Tibial artery (tissue), 4 donors: Measurements from ENCODE around the gene ETS1.

ENCODE experiments used
- DNase-seq, 2 donors: peaks; one replicate each; pipeline ENCODE4 v3.0.0-alpha.2; 2019
- H3K27ac ChIP-seq, 2 donors: fragments of 200-600 bp; sonication (generic) in 1 of 2; 1 replicate in 1 of 2; 2 replicates in 1 of 2; pipeline ENCODE4 v1.5.1; 2018 to 2019; ENCODE audit warnings: mild to moderate bottlenecking in 1 of 2
- H3K27me3 ChIP-seq, 2 donors: fragments of 200-600 bp; sonication (generic) in 1 of 2; one replicate each; pipeline versions ENCODE4 v1.5.1 to v1.6.0; 2016 to 2019
- H3K36me3 ChIP-seq, 3 donors: fragments of 200-600 bp; sonication (generic) in 2 of 3; one replicate each; pipeline ENCODE4 v1.5.1; 2016 to 2019; ENCODE audit warnings: mild to moderate bottlenecking in 2 of 3
- H3K4me1 ChIP-seq, 4 donors: fragments of 200-600 bp; sonication (generic) in 2 of 4; 1 replicate in 3 of 4; 2 replicates in 1 of 4; pipeline ENCODE4 v1.5.1; 2016 to 2019
- H3K4me3 ChIP-seq, 2 donors: fragments of 200-600 bp; sonication (generic) in 1 of 2; 1 replicate in 1 of 2; 2 replicates in 1 of 2; pipeline ENCODE4 v1.5.1; 2018 to 2019; ENCODE audit warnings: mild to moderate bottlenecking in 2 of 2
- H3K9me3 ChIP-seq, 3 donors: fragments of 200-600 bp; sonication (generic) in 1 of 3; one replicate each; pipeline ENCODE4 v1.5.1; 2016 to 2019
- CTCF ChIP-seq, 2 experiments: fragments of 200-600 bp in 1 of 2; fragments of 450-650 bp in 1 of 2; IDR thresholded peaks; one replicate each; pipeline ENCODE4 v1.5.1; 2017 to 2019; ENCODE audit warnings: antibody characterized with exemption in 2 of 2, mild to moderate bottlenecking in 1 of 2, moderate library complexity in 1 of 2
- intact Hi-C: fragments of 100-400 bp; cut with DNase I; formaldehyde crosslinking; loops from one replicate; pipeline ENCODE4 v1.15.0; 2023; ENCODE audit warnings: low total_unique reads

The ETS1 gene

GRCh38 chr11:128483211-128483788 is 104.1 kb downstream of the ETS1 start:
- H3K27ac ChIP-seq, result peak overlapping the region; percentile 52 to 55
- H3K9me3 ChIP-seq, result no peaks in the 10 kb centered on the region
- intact Hi-C loops, result no loop called here
- peaks cover 0 to 56% (median 24%) of the 10 kb centered on the region in 4 donors for H3K4me1 ChIP-seq
- no peak for DNase-seq
- no peak overlapping the region for H3K4me3 ChIP-seq
- no peaks in the 10 kb centered on the region for H3K27me3 ChIP-seq
- no peak for TF ChIP-seq CTCF (IDR thresholded peaks at IDR 0.05)
- peaks cover 40 to 60% (median 57%) of the 10 kb centered on the region in 3 donors for H3K36me3 ChIP-seq

GRCh38 chr11:128482512-128483191 is 104.7 kb downstream of the ETS1 start:
- peak; percentile 65 to 84 for DNase-seq
- peaks cover 0 to 51% (median 22%) of the 10 kb centered on the region in 4 donors for H3K4me1 ChIP-seq
- peak overlapping the region; percentile 52 to 55 for H3K27ac ChIP-seq
- H3K4me3 ChIP-seq, result no peak overlapping the region
- peaks cover 35 to 54% (median 53%) of the 10 kb centered on the region in 3 donors for H3K36me3 ChIP-seq
- intact Hi-C loops, result no loop called here
- H3K27me3 ChIP-seq, result no peaks in the 10 kb centered on the region
- TF ChIP-seq CTCF (IDR thresholded peaks at IDR 0.05), result no peak
- H3K9me3 ChIP-seq, result no peaks in the 10 kb centered on the region

- H3K4me3 ChIP-seq, result no peak overlapping the region
- intact Hi-C loops, result no loop called here
Measured at GRCh38 chr11:128482092-128482491, 105.3 kb downstream of the ETS1 start.

GRCh38 chr11:128481135-128481534 is 106.2 kb downstream of the ETS1 start:
- H3K4me1 ChIP-seq, result peaks cover 0 to 51% (median 24%) of the 10 kb centered on the region in 4 donors
- H3K4me3 ChIP-seq, result no peak overlapping the region
- H3K9me3 ChIP-seq, result no peaks in the 10 kb centered on the region
- H3K27me3 ChIP-seq, result no peaks in the 10 kb centered on the region
- DNase-seq, result no peak
- H3K27ac ChIP-seq, result peak overlapping the region; percentile 52 to 65
- TF ChIP-seq CTCF (IDR thresholded peaks at IDR 0.05), result peak in 1 of 2 experiments; percentile 6
- intact Hi-C loops, result no loop called here
- peaks cover 34 to 57% (median 43%) of the 10 kb centered on the region in 3 donors for H3K36me3 ChIP-seq

More at GRCh38 chr11:128482092-128482491, 105.3 kb downstream of the ETS1 start:
- DNase-seq, result no peak
- H3K9me3 ChIP-seq, result no peaks in the 10 kb centered on the region
- H3K27me3 ChIP-seq, result no peaks in the 10 kb centered on the region
- H3K36me3 ChIP-seq, result peaks cover 30 to 56% (median 47%) of the 10 kb centered on the region in 3 donors
- no peak for TF ChIP-seq CTCF (IDR thresholded peaks at IDR 0.05)
- H3K4me1 ChIP-seq, result peaks cover 0 to 51% (median 22%) of the 10 kb centered on the region in 4 donors
- peak overlapping the region; percentile 52 to 55 for H3K27ac ChIP-seq

GRCh38 chr11:128480665-128481064 is 106.7 kb downstream of the ETS1 start:
- Histone ChIP-seq H3K27me3 (no peaks in the 10 kb centered on the region), H3K4me3 (no peak overlapping the region), H3K9me3 (no peaks in the 10 kb centered on the region), H3K36me3 (peaks cover 29 to 57% (median 38%) of the 10 kb centered on the region in 3 donors), H3K27ac (peak overlapping the region; percentile 65 to 67), H3K4me1 (peaks cover 0 to 56% (median 25%) of the 10 kb centered on the region in 4 donors)
- DNase-seq, result no peak
- intact Hi-C loops, result no loop called here
- TF ChIP-seq CTCF (IDR thresholded peaks at IDR 0.05), result no peak
